GM21717 (cell line): ENCODE measurements around the gene CLK2.
"Not testable (repeated sequence)": the region's sequence is repeated elsewhere in the genome, so short reads cannot be mapped to it uniquely, and the experiment has no call there.

Experiments
- ATAC-seq: cut with Tn5 transposase; IDR thresholded peaks from one replicate; pipeline ENCODE4 v1.9.1; 2021; ENCODE audit warnings: mild to moderate bottlenecking, moderate library complexity; ENCODE audit not compliant: unreplicated experiment

The CLK2 gene

DNA sequence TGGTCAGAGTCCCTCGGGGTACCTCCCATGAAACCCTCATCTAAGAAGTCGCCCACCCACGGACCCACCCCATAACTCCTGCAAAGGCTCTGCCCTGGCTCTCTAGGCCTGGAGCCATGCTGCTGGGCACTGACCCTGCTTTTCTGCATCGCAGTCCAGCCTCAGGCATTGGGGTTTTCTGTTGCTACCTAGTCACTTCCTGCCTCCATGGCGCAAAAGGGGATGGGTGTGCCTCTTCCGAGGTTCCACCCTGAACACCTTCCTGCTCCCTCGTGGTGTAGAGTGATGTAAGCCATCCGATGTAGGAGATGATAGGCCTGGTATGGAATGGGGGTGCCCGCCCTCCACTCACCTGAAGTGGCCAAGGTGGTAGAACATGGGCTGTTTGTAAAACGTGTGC, 58.6 kb downstream of the CLK2 start:
- ATAC-seq: not testable (repeated sequence)
